NOMO-1 (cell line): ENCODE measurements around the gene SLC35F4.

ENCODE experiments used
- DNase-seq, 2 experiments: peaks; one replicate each; lab custom pipeline; 2025; ENCODE audit not compliant: unreplicated experiment in 2 of 2; lab: John Stamatoyannopoulos, UW

The SLC35F4 gene

DNA sequence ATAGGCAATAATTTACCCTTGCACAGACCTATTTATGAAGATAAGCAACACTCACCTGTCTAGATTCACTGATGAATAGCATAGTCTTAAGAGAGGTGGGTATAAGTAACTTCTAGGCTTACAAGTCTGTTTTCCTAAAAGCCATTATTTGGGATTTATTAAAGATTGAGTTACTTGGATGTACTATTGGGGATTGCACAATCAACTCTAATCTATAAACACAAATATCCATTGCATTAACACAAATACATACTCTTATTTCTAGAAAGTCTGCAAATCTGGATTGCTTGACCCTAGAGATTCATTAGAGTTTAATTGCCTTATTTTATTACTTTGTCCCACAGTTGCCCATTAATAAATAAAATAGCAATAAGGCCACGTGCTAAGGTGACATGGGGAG, 224.1 kb downstream of the SLC35F4 start:
- no peak for DNase-seq

DNA sequence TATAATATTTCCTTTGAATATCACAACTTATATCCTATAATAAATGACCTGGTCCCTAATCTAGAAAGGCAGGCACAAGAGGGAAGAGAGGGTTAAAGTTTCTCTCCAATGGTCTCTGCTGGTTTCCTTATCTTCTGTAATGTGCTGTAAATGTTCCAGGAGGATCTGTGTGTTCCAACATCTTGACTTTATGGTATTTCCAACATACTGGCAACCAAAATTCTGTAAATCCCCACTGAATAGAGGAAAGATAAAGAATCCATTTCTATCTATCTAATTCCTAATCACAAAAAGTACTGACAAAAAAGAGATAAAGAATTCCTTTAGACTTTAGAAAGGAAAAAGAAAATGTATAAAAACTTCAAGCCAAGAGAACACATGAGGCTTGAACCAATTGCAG, 225.9 kb downstream of the SLC35F4 start:
- DNase-seq: no peak

DNA sequence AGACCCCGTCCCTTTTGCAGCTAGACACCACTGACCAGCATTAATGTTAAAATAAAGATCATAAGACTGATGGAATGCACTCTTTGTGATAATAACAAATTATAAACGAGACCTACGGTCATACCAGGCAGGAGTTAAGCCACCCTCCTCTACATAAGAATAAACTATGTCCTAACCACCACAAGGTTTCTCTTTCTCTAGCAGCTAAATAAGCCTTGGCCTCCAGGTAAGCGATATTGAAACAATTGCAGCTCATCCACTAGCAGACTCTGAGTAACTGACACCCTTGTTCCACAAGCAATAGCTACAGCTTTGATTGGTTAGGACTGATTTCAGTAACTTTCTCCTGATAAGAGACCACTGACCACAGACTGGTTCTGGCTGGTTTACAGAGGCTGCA, 228.0 kb downstream of the SLC35F4 start:
- no peak for DNase-seq

DNA sequence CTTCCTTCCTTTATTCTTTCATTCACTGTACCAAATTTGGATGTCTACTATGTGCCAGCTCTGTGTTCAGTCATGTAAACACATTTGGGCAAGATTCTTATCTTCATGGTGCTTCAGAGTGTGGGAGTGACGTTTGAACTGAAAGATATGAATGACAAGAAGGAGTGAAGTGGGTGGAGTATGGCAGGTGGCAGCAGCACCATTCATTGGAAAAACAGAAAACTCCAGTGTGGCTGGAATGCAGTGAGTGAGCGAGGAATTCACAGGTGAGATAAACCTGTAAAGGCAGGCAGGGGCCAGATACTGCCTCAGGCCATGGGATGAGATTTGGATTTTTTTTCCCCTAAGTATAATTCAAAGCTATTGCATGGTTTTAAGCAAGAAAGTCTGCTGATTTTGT, 231.6 kb downstream of the SLC35F4 start:
- DNase-seq: no peak

DNA sequence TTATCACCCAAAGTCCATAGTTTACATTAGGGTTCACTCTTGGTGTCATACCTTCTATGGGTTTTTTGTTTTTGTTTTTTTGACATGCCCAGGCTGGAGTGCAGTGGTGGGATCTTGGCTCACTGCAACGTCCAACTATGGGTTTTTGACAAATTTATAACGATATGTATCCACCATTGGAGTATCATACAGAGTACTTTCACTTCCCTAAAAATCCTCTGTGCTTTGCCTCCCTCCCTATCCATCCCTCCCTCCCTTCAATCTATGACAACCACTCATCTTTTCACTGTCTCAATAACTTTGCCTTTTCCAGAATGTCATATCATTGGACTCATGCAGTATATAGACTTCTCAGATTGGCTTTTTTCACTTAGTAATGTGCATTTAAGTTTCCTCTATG, 233.2 kb downstream of the SLC35F4 start:
- DNase-seq: peak; percentile 10 to 14

DNA sequence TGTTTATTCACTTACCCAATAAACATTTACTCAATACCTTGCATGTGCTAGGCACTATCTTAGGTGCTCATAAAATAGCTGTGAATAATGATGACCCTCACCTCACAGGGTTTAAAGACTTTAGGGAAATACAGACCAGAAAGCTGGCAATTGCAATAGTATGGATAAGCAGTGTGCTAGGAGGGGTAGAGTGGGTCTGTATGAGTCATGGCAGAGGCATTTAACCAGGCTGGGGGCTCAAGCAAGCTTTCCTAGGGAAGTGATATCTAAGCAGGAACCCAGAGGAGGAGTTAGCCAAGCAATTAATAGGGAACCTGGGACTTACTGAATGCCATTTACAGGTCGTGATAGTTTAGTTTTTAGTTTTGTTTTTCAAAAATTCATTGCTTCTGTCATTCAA, 248.4 kb downstream of the SLC35F4 start:
- no peak for DNase-seq

DNA sequence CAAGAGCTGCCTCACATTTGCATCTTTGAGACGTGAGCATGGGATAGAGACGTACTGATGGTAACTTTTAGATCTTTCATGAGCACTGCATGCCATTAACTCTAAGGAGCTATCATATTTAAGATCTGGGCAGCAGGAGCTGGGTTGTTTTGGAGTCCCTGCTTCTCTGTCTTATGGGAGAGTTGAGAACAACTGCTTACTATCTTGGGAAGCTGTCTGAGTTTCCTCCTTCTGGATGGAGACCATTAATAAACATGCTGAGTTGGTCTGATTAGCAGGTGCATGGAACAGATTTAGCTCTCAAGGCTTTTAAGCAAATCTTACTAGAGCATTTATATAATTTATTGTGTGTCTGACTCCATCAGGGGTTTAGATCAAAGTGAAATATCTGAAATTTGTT, 252.9 kb downstream of the SLC35F4 start:
- no peak for DNase-seq

DNA sequence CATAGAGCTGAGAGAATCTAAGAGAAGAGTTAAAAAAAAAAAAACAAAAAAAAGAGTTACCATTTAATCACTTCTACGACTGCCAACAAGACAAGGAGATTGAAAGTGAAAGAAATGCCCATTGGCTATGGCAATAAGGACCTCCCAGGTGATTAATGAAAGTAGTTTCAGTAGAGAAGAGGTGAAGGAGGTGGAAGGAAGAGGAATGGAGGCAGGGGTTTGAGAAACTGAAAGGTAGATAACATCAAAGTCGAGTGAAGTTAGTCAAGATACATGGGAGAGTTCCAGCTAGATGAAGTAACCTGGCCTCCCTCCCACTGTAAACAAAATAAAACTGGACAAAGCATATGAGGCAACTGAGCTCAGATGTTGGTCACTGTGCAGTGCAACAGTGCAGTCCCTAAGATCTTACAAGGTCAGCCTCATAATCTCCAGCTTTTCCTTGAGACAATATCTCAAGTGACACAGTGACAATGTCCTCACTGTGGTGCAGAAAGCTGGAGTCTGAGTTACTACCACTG, 254.3 kb downstream of the SLC35F4 start:
- no peak for DNase-seq

DNA sequence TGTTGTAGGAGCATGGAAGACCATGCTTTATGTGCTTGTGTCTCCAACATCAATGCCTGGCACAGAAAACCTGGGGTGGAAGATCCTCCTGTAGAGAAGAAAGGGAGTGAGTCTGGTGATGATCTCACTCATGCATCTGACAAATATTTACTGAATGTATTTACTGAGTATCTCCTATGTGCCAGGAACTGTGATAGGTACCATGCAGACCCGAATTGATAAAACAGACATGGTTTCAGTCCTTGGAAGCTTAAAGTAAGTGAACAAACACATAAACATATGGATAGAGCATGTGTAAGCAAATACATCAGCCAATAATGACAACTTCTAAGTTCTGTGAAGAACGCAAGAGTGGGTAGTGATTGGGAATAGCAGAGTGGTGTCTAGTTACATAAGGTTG, 255.3 kb downstream of the SLC35F4 start:
- no peak for DNase-seq

DNA sequence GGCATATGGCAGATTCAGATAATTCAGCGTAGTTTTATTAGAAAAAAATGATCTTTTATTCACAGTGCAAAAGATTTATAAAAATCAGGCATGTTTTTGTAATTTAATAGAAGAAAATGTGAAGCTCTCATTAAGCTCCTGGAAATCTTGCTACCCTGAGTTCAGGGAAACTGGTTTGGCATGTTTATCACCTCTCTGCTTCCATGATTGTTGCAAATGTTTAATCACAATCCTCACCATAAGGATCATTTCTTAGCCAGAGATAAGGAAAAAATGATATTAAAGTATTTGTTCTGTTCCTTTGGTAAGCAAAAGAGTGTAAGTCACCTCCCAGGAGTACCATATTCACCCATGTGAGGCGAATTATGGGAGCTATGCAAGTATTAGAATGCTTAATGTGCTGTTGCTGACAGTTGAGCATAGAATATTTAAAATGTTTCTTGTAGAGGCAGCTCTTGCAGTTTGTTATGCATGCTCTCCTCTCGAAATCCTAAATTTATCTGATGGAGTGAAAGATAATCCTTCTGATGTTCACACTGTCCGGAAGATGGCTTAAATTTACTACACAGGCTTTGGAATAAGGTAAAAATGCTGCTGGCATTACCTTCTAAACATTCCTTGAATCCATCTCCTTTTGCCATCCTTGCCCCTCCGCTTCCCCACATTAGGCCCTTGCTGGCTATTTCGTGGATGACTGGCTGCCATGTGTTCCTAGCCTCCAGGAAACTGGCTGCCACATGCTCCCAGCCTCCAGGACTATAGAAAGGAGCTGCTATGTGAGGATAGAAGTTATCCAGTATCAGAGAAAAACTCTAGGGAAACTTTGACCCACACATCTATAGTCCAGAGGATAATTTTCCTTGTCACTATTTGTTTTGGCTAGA, 256.5 kb downstream of the SLC35F4 start:
- no peak for DNase-seq

DNA sequence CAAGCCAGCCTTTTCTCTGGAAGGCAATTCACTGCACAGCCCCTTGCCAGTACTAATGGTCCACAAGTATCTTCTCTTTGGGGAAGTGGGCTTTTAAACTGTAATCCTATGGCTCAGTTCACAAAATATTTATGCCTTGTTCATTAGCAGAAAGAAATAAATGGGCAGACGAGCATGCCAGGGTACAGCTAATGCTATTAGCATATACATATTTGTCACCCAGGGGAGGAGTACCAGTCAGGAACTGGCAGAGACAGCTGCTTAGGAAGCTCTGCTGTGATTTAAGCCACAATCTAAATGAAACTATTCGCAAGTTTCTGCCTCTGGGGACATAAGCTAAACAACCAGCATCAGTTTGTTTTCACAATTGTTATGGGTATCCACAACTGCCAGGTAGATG, 258.8 kb downstream of the SLC35F4 start:
- no peak for DNase-seq

DNA sequence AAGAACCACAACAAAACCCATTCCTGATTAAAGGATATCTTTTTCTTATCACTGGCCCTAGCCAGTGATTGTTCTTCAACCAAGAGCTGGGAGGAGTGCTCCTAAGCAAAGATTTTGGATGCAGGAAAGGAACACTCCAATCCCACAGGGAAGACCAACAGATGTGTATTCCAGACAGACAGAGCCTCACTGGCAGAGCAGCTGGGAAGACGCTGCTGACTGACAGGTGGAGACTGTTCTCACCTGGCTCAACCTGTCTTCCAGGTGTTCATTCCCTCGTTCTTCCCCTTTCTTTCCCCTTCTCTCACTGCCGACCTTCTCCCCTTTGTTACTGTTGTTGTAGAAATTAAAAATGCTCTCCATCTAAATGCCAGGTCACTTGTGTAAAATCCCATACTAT, 282.5 kb downstream of the SLC35F4 start:
- DNase-seq: no peak

DNA sequence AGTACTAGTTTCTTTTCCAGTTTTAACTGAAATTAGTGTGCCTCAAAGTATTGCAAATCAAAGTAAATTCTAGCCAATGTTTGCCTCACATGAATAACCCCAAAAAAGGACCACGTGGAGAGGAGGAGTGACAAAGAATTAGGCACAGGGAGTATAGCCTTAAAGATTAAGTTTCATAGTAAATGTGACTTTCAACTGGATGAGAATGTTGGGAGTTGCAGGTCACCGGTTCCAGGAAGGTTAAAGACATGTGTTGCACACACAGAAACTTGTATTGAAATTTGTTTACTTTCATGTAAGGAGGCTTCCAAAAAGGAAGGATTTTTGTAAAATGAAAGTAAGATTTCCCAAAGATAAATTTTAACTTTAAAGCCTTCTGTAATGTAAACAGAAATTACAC, 283.1 kb downstream of the SLC35F4 start:
- no peak for DNase-seq

DNA sequence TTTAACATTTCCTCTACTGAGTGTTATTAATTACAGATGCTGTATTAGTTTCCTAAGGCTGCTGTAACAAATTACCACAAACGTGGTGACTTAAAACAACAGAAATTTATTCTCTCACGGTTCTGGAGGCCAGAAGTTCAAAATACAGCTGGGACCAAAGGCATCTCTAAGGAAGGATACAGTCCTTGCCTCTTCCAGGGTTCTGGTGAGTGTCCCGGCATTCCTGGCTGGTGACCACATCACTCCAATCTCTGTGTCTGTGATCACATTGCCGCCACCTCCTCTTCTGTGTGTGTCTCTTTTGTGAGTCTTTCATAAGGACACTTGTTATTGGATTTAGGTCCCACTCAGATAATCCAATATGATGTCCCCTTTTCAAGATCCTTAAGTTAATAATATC, 287.1 kb downstream of the SLC35F4 start:
- no peak for DNase-seq

DNA sequence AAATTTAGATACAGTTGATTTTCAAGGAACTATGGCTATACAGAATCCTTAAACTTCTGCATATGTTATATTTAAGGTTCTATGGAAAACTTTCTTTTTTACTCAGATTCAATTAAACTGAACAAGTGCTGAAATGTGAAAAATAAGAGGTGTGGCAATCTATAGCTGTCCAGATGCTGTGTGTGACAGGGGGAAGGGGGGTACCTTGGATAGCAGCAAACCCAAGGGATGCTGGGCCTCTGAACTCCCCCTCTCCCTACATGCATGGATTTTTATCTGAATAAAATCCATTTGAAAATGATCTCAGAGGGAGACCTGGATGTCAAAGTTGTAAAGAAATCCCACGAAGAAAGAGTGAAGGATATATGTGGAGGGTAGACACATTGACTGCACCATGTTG, 289.4 kb downstream of the SLC35F4 start:
- no peak for DNase-seq

DNA sequence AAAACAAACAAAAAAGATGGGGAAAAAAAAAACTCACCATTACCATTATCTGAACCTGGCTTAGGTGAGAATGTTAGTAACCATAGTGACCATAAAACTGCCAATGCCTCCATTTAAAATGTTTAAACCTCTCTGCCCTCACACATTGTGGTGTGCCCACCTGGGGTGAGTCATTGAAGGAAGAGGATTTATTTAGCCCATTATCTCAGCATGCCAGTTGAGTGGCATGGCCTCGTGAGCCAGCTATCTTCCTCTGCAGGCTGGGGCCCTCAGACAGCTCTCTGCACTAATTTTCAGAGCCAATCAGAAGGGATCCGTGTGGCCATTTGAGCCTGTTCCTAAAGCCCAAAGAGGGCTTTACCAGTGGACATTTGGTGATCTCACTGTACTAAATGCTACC, 290.4 kb downstream of the SLC35F4 start:
- no peak for DNase-seq

DNA sequence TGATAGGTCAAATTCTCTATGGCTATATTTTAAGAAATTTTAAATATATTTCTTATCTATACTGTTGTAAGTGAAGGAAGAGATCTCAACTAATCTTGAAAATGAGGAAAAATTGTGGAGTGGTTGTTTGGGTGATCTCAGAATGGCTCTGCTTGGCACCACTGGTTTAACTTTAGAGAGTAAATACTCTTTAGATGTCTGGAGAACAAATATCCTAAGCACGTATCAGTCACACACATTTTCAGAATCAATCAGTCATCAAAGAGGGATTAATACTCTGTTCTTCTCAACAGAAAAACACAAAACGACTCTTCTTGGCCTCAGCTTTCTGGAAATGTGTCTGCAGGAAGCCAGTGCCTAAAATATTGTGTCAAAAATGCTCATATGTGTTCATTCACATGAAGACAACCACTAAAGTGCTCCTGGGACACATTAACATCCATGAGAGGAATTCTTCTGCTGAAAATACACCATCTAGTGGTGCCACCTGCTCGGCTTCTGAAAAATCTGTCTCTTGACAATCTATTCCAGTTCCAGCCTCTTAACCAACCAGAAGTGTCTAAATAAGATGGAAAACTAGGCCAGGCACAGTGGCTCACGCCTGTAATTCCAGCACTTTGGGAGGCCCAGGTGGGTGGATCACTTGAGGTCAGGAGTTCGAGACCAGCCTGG, 291.1 kb downstream of the SLC35F4 start:
- no peak for DNase-seq

DNA sequence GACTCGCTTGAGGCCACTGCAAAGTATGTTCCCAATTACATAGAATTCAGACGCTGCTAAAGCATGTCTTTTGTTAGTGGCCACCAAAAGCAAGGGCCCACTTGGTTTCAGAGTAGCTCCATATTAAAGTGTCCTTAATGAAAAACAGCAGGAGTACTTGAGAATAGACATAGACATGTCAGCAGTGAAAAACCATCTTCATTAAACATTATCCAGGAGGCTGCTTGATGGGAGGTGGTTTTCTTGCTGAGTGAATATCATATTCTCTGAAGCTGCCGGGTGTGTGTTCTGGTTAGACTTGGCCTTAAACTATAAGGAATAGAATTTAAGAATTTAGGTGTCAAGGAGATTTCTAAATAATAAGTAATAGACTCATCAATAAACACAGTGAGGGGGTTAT, 292.7 kb downstream of the SLC35F4 start:
- no peak for DNase-seq

DNA sequence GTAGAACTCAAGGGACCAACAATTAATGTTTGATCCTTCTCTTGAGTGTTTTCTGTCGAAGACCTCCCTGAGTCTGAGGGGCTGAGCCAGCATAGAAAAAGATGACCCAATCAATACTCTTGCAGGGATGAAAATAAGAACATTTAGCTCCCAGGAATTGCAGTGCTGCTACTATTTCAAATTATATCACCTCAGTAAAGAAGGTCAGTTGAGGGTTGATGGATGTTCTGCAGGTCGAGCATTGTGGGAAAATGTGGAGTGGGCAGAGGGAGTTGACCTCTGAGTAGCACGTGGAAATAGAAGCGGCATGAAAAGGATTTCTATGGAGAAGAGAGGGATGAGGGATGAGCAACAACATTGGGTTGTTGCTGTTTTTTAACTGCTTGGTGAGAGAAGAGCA, 297.3 kb downstream of the SLC35F4 start:
- DNase-seq: no peak

DNA sequence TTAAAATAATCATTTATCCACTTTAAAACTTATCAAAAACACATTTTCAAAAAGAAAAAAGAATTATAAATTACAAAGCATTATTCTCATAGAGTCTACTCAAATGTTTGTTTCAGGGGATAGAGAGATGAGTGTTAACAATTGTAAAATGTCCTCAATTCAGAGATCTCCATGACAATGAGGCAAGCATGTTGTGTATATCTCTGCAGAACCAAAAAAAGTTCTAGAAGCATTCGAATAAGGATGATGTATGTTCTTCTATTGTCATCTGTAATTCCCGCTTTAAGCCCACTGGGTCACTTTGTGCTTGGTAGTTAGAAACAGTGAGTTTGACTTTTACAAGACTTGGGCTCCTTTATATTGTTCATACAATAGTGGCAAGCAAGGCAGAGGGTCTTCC, 298.7 kb downstream of the SLC35F4 start:
- no peak for DNase-seq

DNA sequence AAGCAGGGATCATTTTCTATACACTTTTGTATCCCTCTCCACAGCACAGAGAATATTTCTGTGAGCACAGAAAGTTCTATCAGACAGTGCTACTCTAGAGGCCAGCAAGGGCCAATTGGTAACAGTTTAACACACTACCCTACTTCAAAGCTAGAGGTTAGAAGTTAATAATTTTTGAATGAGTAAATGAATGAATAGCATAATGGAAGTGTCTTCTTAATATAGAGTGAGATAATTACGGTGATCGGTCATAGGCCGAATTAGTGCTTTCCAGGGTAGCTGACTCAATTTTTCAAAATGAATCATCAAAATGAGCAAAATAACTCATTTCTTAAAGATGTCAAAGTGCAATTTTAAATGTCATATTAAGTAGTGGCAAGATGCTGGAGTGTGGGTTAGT, 305.2 kb downstream of the SLC35F4 start:
- DNase-seq: no peak

DNA sequence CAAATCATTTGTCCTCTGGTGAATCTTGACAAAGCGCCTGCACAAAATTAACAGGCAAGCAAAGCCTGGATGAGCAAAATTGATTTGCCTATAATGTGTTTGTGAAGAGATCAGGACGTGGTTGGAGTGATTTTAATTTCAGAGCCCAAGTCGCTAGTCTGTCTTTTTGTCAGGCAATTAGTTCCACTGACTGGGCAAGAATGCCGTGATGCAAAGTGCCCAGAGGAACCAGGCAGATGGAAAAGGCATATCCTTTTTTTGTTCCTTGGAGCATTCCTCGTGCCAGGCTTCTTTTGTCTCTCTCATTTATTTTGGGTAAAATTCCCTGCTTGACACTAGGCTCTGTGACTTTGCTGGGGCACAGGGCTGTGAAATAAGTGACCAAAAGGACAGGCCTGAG, 306.3 kb downstream of the SLC35F4 start:
- no peak for DNase-seq
